Measurements from ENCODE around the gene CAB39L. TPM values are rescaled to one million over a fixed set of nuclear protein-coding genes. Genes with fewer than 3 reads are reported as not detected.
A peak's percentile ranks its signal among the peaks of the same experiment; 100 is the strongest.

The CAB39L gene
- total and polyA plus RNA-seq, 2 of the 4 experiments (the other 2 are of a cell fraction): 8.5 to 16.7 TPM

GRCh38 chr13:49304356-49304755 lies 139.5 kb downstream of the CAB39L start:
- CTCF ChIA-PET: no interaction called here

More at GRCh38 chr13:49304356-49304755, 139.5 kb downstream of the CAB39L start:
- DNase-seq: no peak
- ATAC-seq (ENCODE audit: low read depth): no peak
- H3K23ac ChIP-seq (ENCODE audit: low read depth, low read length): no peak overlapping the region
- no peak overlapping the region for H2BK15ac ChIP-seq (ENCODE audit: low read depth, low read length)
- H3K9me3 ChIP-seq (ENCODE audit: control insufficient read depth, insufficient read depth, low read length): no peaks in the 10 kb centered on the region
- no peak overlapping the region for H3K56ac ChIP-seq (ENCODE audit: extremely low read depth, insufficient read depth, low read length)
- no peak overlapping the region for H3K4me3 ChIP-seq (ENCODE audit: insufficient read depth, low read depth, low read length)
- no peak overlapping the region for H4K8ac ChIP-seq (ENCODE audit: low read depth in 2 of 2, low read length in 2 of 2)
- no peak overlapping the region for H2AK9ac ChIP-seq (replicated peaks; ENCODE audit: low read depth, low read length, poor library complexity)
- no peak overlapping the region for H3K18ac ChIP-seq (ENCODE audit: low read depth, low read length)
- in situ Hi-C loops (cut with MboI; ENCODE audit: low sequenced_read_pairs): no loop called here
- H2AK5ac ChIP-seq (ENCODE audit: low read depth, low read length): peak overlapping the region; percentile 40
- no peak for TF ChIP-seq CHD1 (IDR thresholded peaks at IDR 0.05; ENCODE audit: low read depth, low read length)
- no peak for TF ChIP-seq MXI1 (IDR thresholded peaks at IDR 0.05; ENCODE audit: borderline replicate concordance, low read depth, low read length)
- TF ChIP-seq RCOR1 (IDR thresholded peaks at IDR 0.05; ENCODE audit: insufficient replicate concordance, low read length): no peak
- TF ChIP-seq CTCF (conservative IDR thresholded peaks at IDR 0.05; ENCODE audit: low read depth, low read length): no peak
- no peak for TF ChIP-seq CEBPB (IDR thresholded peaks at IDR 0.05; ENCODE audit: low read depth, low read length)
- TF ChIP-seq NFE2L2 (IDR thresholded peaks at IDR 0.05; ENCODE audit: low read depth, low read length): no peak
- no peak for TF ChIP-seq RFX5 (IDR thresholded peaks at IDR 0.05; ENCODE audit: low read depth, low read length)
- no peak for TF ChIP-seq MAFK (IDR thresholded peaks at IDR 0.05; ENCODE audit: low read depth, low read length)
- TF ChIP-seq ELK1 (IDR thresholded peaks at IDR 0.05; ENCODE audit: borderline replicate concordance, low read depth, low read length): no peak
- TF ChIP-seq USF2 (IDR thresholded peaks at IDR 0.05; ENCODE audit: low read depth, low read length): no peak
- dilution Hi-C loops (cut with HindIII; ENCODE audit: low sequenced_read_pairs, unreplicated experiment): no loop called here
- H4K91ac ChIP-seq (ENCODE audit: insufficient read depth, low read depth, low read length): no peak overlapping the region; the same call in 1 of the 2 replicates
- no peak overlapping the region for H3K9ac ChIP-seq (ENCODE audit: low read depth, low read length)
- intact Hi-C loops (cut with micrococcal nuclease): no loop called here
- no peak overlapping the region for H3K4me2 ChIP-seq (ENCODE audit: low read depth, low read length)
- H3K4ac ChIP-seq (ENCODE audit: low read depth, low read length): no peak overlapping the region
- no peak overlapping the region for H3K27ac ChIP-seq (ENCODE audit: insufficient read depth, low read length)
- POLR2A ChIA-PET (ENCODE audit: unreplicated experiment): no interaction called here
- H3K27me3 ChIP-seq (ENCODE audit: control insufficient read depth, insufficient read depth, low read length): no peaks in the 10 kb centered on the region
- H3K9me1 ChIP-seq (ENCODE audit: insufficient read depth, low read length): peaks cover 18% of the 10 kb centered on the region
- no peak overlapping the region for H2BK5ac ChIP-seq (ENCODE audit: low read depth, low read length, poor library complexity, severe bottlenecking)
- no peak overlapping the region for H2BK20ac ChIP-seq (ENCODE audit: low read depth, low read length)
- no peaks in the 10 kb centered on the region for H3K36me3 ChIP-seq (ENCODE audit: control insufficient read depth, insufficient read depth, low read length)
- H3K14ac ChIP-seq (replicated peaks; ENCODE audit: low read depth, low read length): no peak overlapping the region
- H3K4me1 ChIP-seq (ENCODE audit: control insufficient read depth, insufficient read depth, low read length): peaks cover 15% of the 10 kb centered on the region
- no peaks in the 10 kb centered on the region for H4K20me1 ChIP-seq (ENCODE audit: insufficient read depth, low read length)
- H2AFZ ChIP-seq (replicated peaks; ENCODE audit: low read length, poor library complexity): no peak overlapping the region
- no TSS peak for BruUV-seq (replicated peaks)
- H4K5ac ChIP-seq (ENCODE audit: low read depth, low read length): no peak overlapping the region
- 0 out of 2 replicates have a peak overlapping the region, but pooled peaks have one; percentile 41 for H2BK120ac ChIP-seq (ENCODE audit: low read depth, low read length)
- peaks cover 0 to 3% of the 10 kb centered on the region in 2 experiments; a peak in 1 of 4 replicates for H3K79me1 ChIP-seq (ENCODE audit: low read depth in 1 of 2, low read length in 2 of 2)
- WGBS, 2 experiments (ENCODE audit: extremely low coverage in 2 of 2, insufficient read length in 1 of 2): 94% methylated on average over 8 of the region's 12 CpGs; no CpG with 5 or more reads in 1 of the 2 experiments
